Measurements from ENCODE around the gene PPFIBP2. TPM values are rescaled to one million over a fixed set of nuclear protein-coding genes. Genes with fewer than 3 reads are reported as not detected.
A peak's percentile ranks its signal among the peaks of the same experiment; 100 is the strongest.

PPFIBP2 gene
- total RNA-seq, 2 experiments from 2014 or later, result 7.9 to 13.2 TPM

DNA sequence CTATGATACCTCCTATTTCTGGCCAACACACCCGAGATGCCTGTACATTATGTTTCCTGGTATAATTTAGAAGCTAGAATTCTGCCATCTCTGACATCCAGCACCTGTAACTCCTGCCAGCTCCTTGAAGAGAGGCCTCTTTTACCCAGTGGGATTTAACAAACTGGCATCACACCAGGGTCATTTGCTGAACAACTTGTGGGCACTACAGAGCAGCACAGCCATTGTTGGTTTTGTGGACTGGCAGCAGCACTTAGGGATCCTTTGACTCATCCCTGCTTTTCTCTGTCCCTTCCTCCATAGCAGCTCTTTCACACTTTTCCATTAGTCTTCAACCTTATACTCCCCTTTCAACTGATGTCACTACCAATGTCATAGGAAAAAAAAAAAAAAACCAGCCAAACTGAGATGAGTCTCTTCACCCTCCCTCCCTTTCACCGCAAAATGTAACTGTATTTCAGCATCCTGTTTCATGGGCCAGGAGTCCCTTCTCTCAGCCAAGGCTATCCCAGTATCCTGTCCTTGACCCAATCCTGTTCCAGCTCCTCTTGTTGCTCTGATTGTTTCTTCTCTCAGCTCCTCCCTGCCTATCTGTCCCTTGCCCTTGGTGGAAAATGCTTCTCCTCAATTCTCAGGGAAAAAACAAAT, 68.7 kb downstream of the PPFIBP2 start:
- ChIA-PET POLR2A (no interaction called here), CTCF (interaction anchor here (0.7 to 2.4 kb wide), 3 partner anchors 11 to 311 kb away, joined by 3 to 12 read pairs (median 3); no protein-coding TSS in a partner anchor)
- Mint-ChIP-seq H3K36me3 (ENCODE audit: low read depth) (no peaks in the 10 kb centered on the region), H3K9me3 (ENCODE audit: low read depth) (no peaks in the 10 kb centered on the region), H3K27ac (no peak overlapping the region), H3K4me1 (peaks cover 21% of the 10 kb centered on the region), H3K27me3 (no peaks in the 10 kb centered on the region), H3K4me3 (no peak overlapping the region)
- intact Hi-C loops (cut with DNase I, micrococcal nuclease), result no loop called here
- no peak for ATAC-seq
- DNase-seq, result no peak

DNA sequence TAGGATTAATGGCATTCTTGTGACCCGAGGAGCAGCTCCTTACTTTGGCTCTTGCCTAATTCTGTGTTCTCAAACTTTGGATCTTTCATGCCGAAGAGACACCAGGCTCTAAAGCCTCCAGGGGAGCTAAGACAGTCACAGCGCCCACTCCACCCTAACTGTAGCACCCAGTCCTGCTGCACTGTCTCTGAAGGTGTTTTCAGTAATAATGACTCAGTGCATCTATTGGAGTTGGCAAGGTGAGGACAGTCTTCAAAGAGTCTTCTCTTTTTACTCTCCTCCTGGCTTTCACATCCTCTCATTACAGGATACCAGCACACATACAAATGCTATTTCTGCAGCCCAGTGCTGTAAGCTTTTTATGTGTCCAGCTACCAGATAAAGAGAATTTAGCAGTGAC, 69.4 kb downstream of the PPFIBP2 start:
- ChIA-PET CTCF (interaction anchor here (0.6 to 0.8 kb wide), 3 partner anchors 12 to 122 kb away, joined by 3 read pairs; no protein-coding TSS in a partner anchor), POLR2A (no interaction called here)
- peaks cover 13% of the 10 kb centered on the region for H3K4me1 Mint-ChIP-seq
- intact Hi-C loops (cut with DNase I, micrococcal nuclease), result no loop called here
- no peaks in the 10 kb centered on the region for H3K27me3 Mint-ChIP-seq
- no peak overlapping the region for H3K4me3 Mint-ChIP-seq
- peak; percentile 51 for ATAC-seq
- no peaks in the 10 kb centered on the region for H3K9me3 Mint-ChIP-seq (ENCODE audit: low read depth)
- no peak overlapping the region for H3K27ac Mint-ChIP-seq
- no peak for DNase-seq
- no peaks in the 10 kb centered on the region for H3K36me3 Mint-ChIP-seq (ENCODE audit: low read depth)

DNA sequence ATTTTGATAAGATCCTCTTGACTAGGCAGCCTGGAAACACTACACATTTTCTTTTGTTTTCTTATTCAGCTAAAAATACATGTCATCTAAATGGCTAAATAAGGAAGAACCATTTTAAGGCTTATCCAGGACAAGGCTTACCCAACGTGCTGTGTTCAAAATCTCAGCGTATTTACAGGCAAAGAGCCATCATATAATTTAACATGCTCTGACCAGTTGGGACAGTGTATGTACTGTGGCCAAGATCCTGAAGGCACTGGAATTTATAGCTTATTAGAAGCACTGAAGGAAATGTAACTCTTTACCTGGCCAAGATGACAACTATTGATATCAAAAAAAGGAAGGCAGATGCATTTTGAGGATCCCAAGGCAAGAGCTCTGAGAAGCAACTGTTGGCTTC, 71.1 kb downstream of the PPFIBP2 start:
- ChIA-PET CTCF (interaction anchor here (0.6 to 1.4 kb wide), 2 partner anchors 10 to 515 kb away, joined by 3 to 5 read pairs; no protein-coding TSS in a partner anchor), POLR2A (no interaction called here)
- no peaks in the 10 kb centered on the region for H3K9me3 Mint-ChIP-seq (ENCODE audit: low read depth)
- no peaks in the 10 kb centered on the region for H3K36me3 Mint-ChIP-seq (ENCODE audit: low read depth)
- H3K27me3 Mint-ChIP-seq, result no peaks in the 10 kb centered on the region
- H3K27ac Mint-ChIP-seq, result no peak overlapping the region
- intact Hi-C loops (cut with DNase I, micrococcal nuclease), result no loop called here
- H3K4me1 Mint-ChIP-seq, result peaks cover 7% of the 10 kb centered on the region
- H3K4me3 Mint-ChIP-seq, result no peak overlapping the region
- DNase-seq (no peak), ATAC-seq (no peak)

DNA sequence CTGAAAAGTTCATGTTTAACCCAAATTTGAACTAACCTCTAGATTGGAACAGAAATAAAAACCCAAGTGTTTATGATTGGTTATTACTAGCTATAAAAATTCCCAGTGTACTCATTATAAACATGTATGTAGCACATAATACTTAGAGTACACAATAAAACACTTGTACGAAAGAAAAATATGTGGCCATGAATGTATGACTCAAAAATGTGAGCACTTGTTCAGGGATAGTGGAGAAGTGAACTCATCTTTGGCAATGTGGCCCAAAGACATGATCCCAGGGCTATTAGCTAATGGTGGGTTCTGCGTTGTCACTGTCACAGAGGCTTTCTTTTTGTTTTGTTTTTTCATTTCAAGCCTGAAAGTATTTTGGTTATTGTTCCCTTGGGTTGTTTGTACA, 72.0 kb downstream of the PPFIBP2 start:
- no peak overlapping the region for H3K27ac Mint-ChIP-seq
- no peaks in the 10 kb centered on the region for H3K27me3 Mint-ChIP-seq
- H3K4me1 Mint-ChIP-seq, result peaks cover 9% of the 10 kb centered on the region
- ChIA-PET POLR2A (no interaction called here), CTCF (interaction anchor here (0.8 kb wide), 1 partner anchor 29 kb away, joined by 4 read pairs; no protein-coding TSS in a partner anchor)
- no peaks in the 10 kb centered on the region for H3K36me3 Mint-ChIP-seq (ENCODE audit: low read depth)
- no peaks in the 10 kb centered on the region for H3K9me3 Mint-ChIP-seq (ENCODE audit: low read depth)
- no peak overlapping the region for H3K4me3 Mint-ChIP-seq
- DNase-seq (no peak), ATAC-seq (no peak)
- intact Hi-C loops (cut with DNase I, micrococcal nuclease), result no loop called here

DNA sequence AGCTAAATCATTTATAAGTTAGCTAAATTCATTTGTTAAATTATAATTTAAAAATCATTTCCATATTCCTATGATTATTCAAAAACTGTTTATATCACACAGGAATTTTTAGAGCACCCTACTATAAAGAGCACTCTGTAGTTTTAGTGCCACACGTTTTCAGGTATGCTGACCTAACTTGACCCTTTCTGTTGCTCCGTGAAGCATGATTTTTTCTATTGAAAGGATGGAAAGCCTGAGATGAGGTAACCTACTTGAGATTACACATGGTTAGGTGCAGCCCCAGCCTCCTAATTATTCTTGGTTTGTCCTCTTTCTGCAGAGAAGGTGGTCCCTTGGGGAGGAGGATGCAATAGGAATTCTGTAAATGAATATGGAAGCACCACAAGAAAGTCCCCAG, 72.6 kb downstream of the PPFIBP2 start:
- H3K27me3 Mint-ChIP-seq, result no peaks in the 10 kb centered on the region
- no peak for ATAC-seq
- intact Hi-C loops (cut with DNase I, micrococcal nuclease), result no loop called here
- H3K36me3 Mint-ChIP-seq (ENCODE audit: low read depth), result no peaks in the 10 kb centered on the region
- no peak overlapping the region for H3K4me3 Mint-ChIP-seq
- ChIA-PET POLR2A (no interaction called here), CTCF (interaction anchor here (0.8 kb wide), 1 partner anchor 29 kb away, joined by 4 read pairs; no protein-coding TSS in a partner anchor)
- DNase-seq, result no peak
- no peaks in the 10 kb centered on the region for H3K9me3 Mint-ChIP-seq (ENCODE audit: low read depth)
- peaks cover 9% of the 10 kb centered on the region for H3K4me1 Mint-ChIP-seq
- no peak overlapping the region for H3K27ac Mint-ChIP-seq

DNA sequence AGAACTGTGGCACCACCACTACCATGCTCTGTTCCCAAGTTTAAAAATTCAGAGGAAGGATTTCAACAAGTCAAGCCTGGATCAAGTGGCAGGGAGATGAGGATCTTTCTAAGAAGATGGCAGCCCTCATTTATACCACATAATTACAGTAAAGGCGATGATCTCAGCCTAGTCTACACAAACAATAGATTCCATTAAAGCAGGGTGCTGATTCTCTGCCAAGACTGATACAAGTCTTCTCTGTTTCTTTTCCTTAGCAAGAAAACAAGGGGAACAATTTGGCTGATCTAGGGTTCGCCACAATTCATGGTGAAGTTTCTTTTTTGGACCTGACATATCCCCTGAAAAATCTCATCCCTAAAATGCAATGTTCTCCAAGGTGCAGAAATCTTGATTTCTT, 73.9 kb downstream of the PPFIBP2 start:
- Mint-ChIP-seq H3K4me3 (no peak overlapping the region), H3K36me3 (ENCODE audit: low read depth) (no peaks in the 10 kb centered on the region), H3K4me1 (peaks cover 22% of the 10 kb centered on the region), H3K27ac (no peak overlapping the region), H3K27me3 (no peaks in the 10 kb centered on the region), H3K9me3 (ENCODE audit: low read depth) (no peaks in the 10 kb centered on the region)
- intact Hi-C loops (cut with DNase I, micrococcal nuclease), result no loop called here
- ChIA-PET CTCF (no interaction called here), POLR2A (no interaction called here)
- ATAC-seq, result no peak
- no peak for DNase-seq

DNA sequence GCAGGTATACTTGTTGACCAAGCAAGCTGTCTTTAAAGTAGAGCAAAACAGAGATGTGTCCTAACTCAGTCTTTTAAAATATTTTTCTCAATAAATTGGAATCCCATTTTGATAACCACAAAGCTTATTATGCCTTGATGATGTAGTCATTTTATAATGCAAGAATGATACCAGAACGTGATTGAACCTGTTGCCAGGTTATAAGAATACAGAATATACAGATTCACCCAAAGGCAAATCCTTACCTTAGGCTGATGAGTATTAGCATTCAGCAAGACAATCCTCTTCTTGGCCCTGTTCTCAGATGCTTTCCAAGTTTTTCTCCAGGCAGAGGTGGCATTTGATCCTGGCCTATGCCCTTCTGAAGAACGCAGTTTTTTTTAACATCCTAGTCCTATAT, 76.1 kb downstream of the PPFIBP2 start:
- intact Hi-C loops (cut with DNase I, micrococcal nuclease), result no loop called here
- DNase-seq (no peak), ATAC-seq (no peak)
- POLR2A ChIA-PET, result no interaction called here
- H3K36me3 Mint-ChIP-seq (ENCODE audit: low read depth), result peaks cover 2% of the 10 kb centered on the region
- no peak overlapping the region for H3K27ac Mint-ChIP-seq
- H3K4me3 Mint-ChIP-seq, result no peak overlapping the region
- H3K9me3 Mint-ChIP-seq (ENCODE audit: low read depth), result no peaks in the 10 kb centered on the region
- H3K4me1 Mint-ChIP-seq, result peaks cover 20% of the 10 kb centered on the region
- no peaks in the 10 kb centered on the region for H3K27me3 Mint-ChIP-seq
- CTCF ChIA-PET, result interaction anchor here (0.7 kb wide), 1 partner anchor 45 kb away, joined by 3 read pairs; no protein-coding TSS in a partner anchor

DNA sequence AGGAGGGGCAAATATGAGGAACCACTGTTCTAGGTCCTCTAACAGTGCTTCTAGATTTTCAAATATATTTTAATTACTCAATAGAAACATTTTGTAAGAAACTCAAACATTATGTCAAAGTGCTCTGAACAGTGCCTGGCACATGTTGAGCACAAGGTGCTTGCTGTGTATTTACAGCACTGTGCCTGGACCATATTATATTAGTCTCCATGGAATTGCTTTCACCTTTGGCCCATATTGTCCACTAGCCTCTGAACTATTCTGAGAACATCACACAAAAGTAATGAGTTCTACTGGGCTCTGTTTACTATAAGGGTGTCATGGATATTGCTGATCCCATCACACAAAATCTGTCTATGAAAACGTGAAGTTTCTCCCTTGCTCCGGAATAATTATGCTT, 76.7 kb downstream of the PPFIBP2 start:
- H3K27ac Mint-ChIP-seq, result no peak overlapping the region
- no peak overlapping the region for H3K4me3 Mint-ChIP-seq
- ChIA-PET POLR2A (no interaction called here), CTCF (no interaction called here)
- no peak for DNase-seq
- no peak for ATAC-seq
- H3K9me3 Mint-ChIP-seq (ENCODE audit: low read depth), result no peaks in the 10 kb centered on the region
- peaks cover 2% of the 10 kb centered on the region for H3K36me3 Mint-ChIP-seq (ENCODE audit: low read depth)
- intact Hi-C loops (cut with DNase I, micrococcal nuclease), result no loop called here
- no peaks in the 10 kb centered on the region for H3K27me3 Mint-ChIP-seq
- H3K4me1 Mint-ChIP-seq, result peaks cover 20% of the 10 kb centered on the region

DNA sequence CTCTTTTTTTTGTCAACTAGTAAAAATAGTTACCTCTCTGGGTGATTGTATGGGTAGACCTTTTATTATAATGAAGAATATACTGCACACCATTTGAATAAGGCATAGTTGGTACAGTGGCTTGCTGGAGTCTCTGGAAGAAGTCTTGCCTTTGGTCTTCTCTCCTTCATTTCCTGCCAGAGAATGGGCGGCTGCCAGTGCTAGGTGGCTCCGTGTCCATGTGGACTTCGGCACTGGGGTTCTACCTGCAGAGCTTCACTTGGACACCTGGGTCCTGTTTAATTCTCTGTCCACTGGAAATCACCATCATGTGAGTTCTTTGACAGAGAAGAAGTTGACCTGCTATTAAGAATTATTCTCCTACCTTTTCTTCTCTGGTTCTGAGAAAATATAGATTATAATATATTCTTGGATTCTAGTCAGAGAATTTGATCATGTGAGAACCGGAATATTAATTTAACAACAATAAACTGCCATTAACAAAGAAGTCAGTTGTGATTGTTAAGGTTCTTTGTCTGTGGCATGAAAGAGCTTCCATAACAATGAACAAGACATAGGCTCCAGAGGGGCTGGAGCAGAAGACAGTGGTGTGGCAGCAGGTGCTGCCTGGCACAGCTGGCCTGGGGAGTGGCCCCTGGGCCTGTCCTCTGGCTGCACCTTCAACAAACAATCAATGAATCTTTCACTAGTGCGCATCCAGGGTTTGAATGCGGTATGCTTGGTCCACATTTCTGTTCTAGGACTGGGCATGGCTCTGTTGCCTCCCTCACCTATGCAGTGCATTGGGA, 77.5 kb downstream of the PPFIBP2 start:
- no peaks in the 10 kb centered on the region for H3K9me3 Mint-ChIP-seq (ENCODE audit: low read depth)
- ATAC-seq (no peak), DNase-seq (no peak)
- ChIA-PET CTCF (no interaction called here), POLR2A (no interaction called here)
- no peak overlapping the region for H3K27ac Mint-ChIP-seq
- H3K36me3 Mint-ChIP-seq (ENCODE audit: low read depth), result peaks cover 2% of the 10 kb centered on the region
- no peak overlapping the region for H3K4me3 Mint-ChIP-seq
- H3K27me3 Mint-ChIP-seq, result no peaks in the 10 kb centered on the region
- intact Hi-C loops (cut with DNase I, micrococcal nuclease), result no loop called here
- peaks cover 20% of the 10 kb centered on the region for H3K4me1 Mint-ChIP-seq

DNA sequence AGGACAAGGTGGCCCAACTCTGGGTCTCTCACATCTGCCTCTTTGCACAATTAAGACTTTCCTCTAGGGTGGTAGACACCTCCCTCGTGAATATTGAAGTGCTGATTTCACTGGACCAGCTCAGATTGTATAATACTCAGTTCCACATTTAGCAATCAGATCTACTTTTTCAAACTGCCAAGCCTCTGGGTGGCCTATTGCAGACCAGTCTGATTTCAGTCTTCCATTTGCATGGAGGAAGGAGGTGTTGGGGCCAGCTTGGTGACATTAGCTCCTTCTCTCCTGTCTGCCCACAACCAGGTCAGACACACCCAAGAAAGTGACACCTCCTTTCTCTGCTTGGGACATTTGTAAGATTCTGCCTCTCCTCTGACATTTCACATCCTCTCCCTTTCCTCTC, 78.2 kb downstream of the PPFIBP2 start:
- DNase-seq, result no peak
- Mint-ChIP-seq H3K36me3 (ENCODE audit: low read depth) (peaks cover 2% of the 10 kb centered on the region), H3K27me3 (no peaks in the 10 kb centered on the region), H3K4me1 (peaks cover 20% of the 10 kb centered on the region), H3K9me3 (ENCODE audit: low read depth) (no peaks in the 10 kb centered on the region), H3K27ac (no peak overlapping the region), H3K4me3 (no peak overlapping the region)
- CTCF ChIA-PET, result interaction anchor here (1.0 kb wide), 1 partner anchor 20 kb away, joined by 3 read pairs; no protein-coding TSS in a partner anchor
- POLR2A ChIA-PET, result no interaction called here
- intact Hi-C loops (cut with DNase I, micrococcal nuclease), result no loop called here
- no peak for ATAC-seq

DNA sequence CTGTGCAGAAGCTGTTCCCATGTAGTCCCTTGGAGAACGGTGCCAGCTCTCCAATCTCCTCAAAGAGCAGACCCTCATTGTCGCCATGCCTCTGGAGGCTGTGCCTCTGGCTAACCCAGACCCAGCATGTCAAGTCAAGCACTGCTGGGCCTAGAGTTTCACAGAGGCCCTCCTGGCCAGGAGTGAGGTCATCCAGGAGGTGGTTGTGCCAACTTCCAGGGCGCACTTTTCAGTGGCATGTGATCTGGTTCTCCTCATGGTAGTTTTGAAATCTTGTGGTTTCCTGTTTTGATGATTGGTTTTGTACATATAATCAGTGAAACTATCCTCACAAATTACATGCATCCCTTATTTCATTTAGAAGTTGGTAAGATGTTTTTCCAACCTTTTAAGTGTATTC, 78.9 kb downstream of the PPFIBP2 start:
- ATAC-seq, result peak; percentile 47

DNA sequence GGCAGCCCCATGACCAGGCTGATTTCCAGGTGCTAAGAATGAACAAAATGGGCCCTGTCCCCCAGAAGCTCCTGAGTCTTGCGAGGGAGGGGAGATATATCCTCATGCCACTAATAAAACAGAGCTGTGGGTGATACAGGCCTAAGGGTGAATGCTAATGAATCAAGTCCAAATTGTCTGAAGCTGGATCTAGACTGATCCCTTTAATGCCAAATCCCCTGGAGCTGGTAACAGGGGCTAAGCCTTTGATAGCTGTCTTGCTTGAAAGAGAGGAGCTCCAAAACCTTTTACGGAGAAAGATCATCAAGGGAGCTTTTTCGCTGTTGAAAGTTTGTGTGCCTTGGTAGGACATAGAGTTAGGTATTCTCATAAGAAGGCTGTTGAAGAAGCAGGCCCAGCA, 79.7 kb downstream of the PPFIBP2 start:
- H3K9me3 Mint-ChIP-seq (ENCODE audit: low read depth), result no peaks in the 10 kb centered on the region
- H3K36me3 Mint-ChIP-seq (ENCODE audit: low read depth), result peaks cover 2% of the 10 kb centered on the region
- intact Hi-C loops (cut with DNase I, micrococcal nuclease), result no loop called here
- DNase-seq (no peak), ATAC-seq (no peak)
- H3K4me1 Mint-ChIP-seq, result peaks cover 20% of the 10 kb centered on the region
- H3K4me3 Mint-ChIP-seq, result no peak overlapping the region
- H3K27ac Mint-ChIP-seq, result no peak overlapping the region
- ChIA-PET POLR2A (no interaction called here), CTCF (interaction anchor here (0.6 to 0.9 kb wide), 3 partner anchors 16 to 104 kb away, joined by 3 read pairs; no protein-coding TSS in a partner anchor)
- no peaks in the 10 kb centered on the region for H3K27me3 Mint-ChIP-seq

More for the DNA sequence above, 78.9 kb downstream of the PPFIBP2 start:
- CTCF ChIA-PET, result interaction anchor here (1.0 kb wide), 1 partner anchor 21 kb away, joined by 3 read pairs; no protein-coding TSS in a partner anchor
- peaks cover 2% of the 10 kb centered on the region for H3K36me3 Mint-ChIP-seq (ENCODE audit: low read depth)
- H3K4me1 Mint-ChIP-seq, result peaks cover 20% of the 10 kb centered on the region
- no peaks in the 10 kb centered on the region for H3K27me3 Mint-ChIP-seq
- H3K9me3 Mint-ChIP-seq (ENCODE audit: low read depth), result no peaks in the 10 kb centered on the region
- POLR2A ChIA-PET, result no interaction called here
- no peak overlapping the region for H3K27ac Mint-ChIP-seq
- DNase-seq, result peak; percentile 16
- intact Hi-C loops (cut with DNase I, micrococcal nuclease), result no loop called here
- H3K4me3 Mint-ChIP-seq, result no peak overlapping the region
